Kidney (tissue), 14 donors: ENCODE results near the gene HOXA3. TPM values are rescaled to one million over a fixed set of nuclear protein-coding genes. Genes with fewer than 3 reads are reported as not detected.

Source experiments
- DNase-seq, 5 donors: peaks; one replicate each; pipeline ENCODE4 v3.0.0-alpha.2; 2013 to 2020
- FAIRE-seq: peaks from 2 replicates; lab custom pipeline; 2012; peaks lifted over from hg19 to GRCh38; lab: Jason Lieb, UNC
- H3K27ac ChIP-seq, 2 donors: one replicate each; pipeline ENCODE4 v1.7.0; 2013; ENCODE audit warnings: low read depth in 2 of 2, low read length in 2 of 2, inconsistent platforms in 1 of 2
- H3K27me3 ChIP-seq: one replicate; pipeline ENCODE4 v1.7.1; 2013; ENCODE audit warnings: low read length, inconsistent platforms; ENCODE audit not compliant: control insufficient read depth, insufficient read depth
- H3K36me3 ChIP-seq, 3 donors: one replicate each; pipeline versions ENCODE4 v1.7.0 to v1.7.1; 2013; ENCODE audit warnings: low read length in 3 of 3, control low read depth in 1 of 3, inconsistent platforms in 1 of 3; ENCODE audit not compliant: insufficient read depth in 3 of 3, control insufficient read depth in 2 of 3
- H3K4me1 ChIP-seq, 3 donors: one replicate each; pipeline versions ENCODE4 v1.7.0 to v1.7.1; 2013; ENCODE audit warnings: low read length in 3 of 3, inconsistent platforms in 1 of 3, low read depth in 1 of 3; ENCODE audit not compliant: control insufficient read depth in 2 of 3, insufficient read depth in 2 of 3
- H3K4me3 ChIP-seq, 3 donors: one replicate each; pipeline versions ENCODE4 v1.7.0 to v1.8.1; 2013; ENCODE audit warnings: low read length in 3 of 3, control low read depth in 1 of 3, inconsistent platforms in 1 of 3
- H3K9ac ChIP-seq, 3 donors: one replicate each; pipeline versions ENCODE4 v1.7.0 to v1.7.1; 2013; ENCODE audit warnings: low read length in 3 of 3, control low read depth in 1 of 3, inconsistent platforms in 1 of 3
- H3K9me3 ChIP-seq, 3 donors: one replicate each; pipeline versions ENCODE4 v1.7.0 to v1.7.1; 2013; ENCODE audit warnings: low read length in 3 of 3, control low read depth in 1 of 3, inconsistent platforms in 1 of 3; ENCODE audit not compliant: control insufficient read depth in 2 of 3, insufficient read depth in 1 of 3
- intact Hi-C: fragments of 100-400 bp; cut with DNase I; formaldehyde crosslinking; loops from one replicate; pipeline ENCODE4 v1.11.1; 2022
- polyA plus RNA-seq: library from polyadenylated mRNA; stranded (reverse); fragments of 350-450 nt; fragmentation: Illumina TruSeq; extraction: RNeasy Lipid Tissue Mini Kit (QIAGEN cat#74804); gene quantifications from one replicate; pipeline ENCODE4 v1.2.3, GENCODE V29; 2014; ENCODE audit warnings: low read depth, low replicate concordance; ENCODE audit not compliant: insufficient read depth
- total RNA-seq: library from RNA; stranded (reverse); fragmentation: NEBNext Ultra II Directional; extraction: Animal tissue kit (Norgen Biotek cat#: 25700); gene quantifications from one replicate; pipeline ENCODE4 v1.2.1, GENCODE V29; 2021
- TF ChIP-seq, protein P1 (sequence below): IDR thresholded peaks from 3 replicates; pipeline ENCODE4 v1.5.1; 2012; ENCODE audit warnings: mild to moderate bottlenecking, moderate library complexity, borderline replicate concordance; ENCODE audit not compliant: insufficient read depth; ENCODE audit errors: extremely low read depth
- donor health status: control.
- donor health status: control.
- donor health status: control.
- donor health status: control.
- donor health status: control.
- donor health status: DM: yes; HTN: yes; CAD: no.
- donor health status: Normal renal cell carcinoma (clear cell type).

Gene HOXA3
- total and polyA plus RNA-seq, 2 donors from 2014 or later: 6.3 to 21.2 TPM

DNA sequence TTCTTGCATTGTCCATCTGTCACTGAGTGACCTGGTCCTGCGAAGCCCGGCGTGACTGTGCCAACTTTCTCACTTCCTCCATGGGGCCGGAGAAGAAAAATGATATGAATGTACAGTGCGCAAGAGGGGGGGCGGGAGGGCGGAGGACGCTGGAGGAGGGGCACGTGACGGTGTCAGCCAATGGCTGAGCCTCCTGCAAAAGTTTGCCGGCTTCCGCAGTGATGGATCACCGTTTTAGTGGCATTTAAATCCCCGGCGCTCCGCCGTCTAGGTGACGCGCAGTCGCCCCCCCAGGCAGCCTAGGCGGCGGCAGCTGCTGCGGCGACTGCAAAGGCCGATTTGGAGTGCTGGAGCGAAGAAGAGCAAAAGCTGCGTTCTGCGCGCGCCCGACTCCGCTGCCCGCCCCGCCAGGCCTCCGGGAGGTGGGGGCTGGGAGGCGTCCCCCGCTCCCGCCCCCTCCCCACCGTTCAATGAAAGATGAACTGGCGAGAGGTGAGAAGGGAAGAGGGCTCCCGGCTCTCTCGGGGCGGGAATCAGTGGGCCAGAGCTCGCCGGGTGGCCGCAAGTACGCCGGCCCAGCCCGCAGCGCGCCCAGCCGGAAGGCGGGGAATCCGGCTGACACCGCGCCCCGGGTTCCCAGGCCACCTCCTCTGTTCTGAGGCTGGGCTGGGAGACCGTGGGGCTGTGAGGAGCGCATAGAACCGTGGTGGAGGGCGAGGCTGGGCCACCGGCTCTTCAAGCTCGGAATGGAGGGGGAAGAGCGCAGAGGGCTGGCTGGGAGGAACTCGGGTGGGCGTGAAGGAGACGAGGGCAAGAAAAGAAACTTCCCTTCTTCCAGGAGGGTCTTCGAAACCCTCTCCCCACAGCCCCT lies 56.3 kb downstream of the HOXA3 start, which contains the start of gene HOXA1:
TSS of gene HOXA1 (minus strand) at position 104 of the 871 bp plus-strand sequence. CDS start at position 16, 88 bp downstream.
- no peak for FAIRE-seq

DNA sequence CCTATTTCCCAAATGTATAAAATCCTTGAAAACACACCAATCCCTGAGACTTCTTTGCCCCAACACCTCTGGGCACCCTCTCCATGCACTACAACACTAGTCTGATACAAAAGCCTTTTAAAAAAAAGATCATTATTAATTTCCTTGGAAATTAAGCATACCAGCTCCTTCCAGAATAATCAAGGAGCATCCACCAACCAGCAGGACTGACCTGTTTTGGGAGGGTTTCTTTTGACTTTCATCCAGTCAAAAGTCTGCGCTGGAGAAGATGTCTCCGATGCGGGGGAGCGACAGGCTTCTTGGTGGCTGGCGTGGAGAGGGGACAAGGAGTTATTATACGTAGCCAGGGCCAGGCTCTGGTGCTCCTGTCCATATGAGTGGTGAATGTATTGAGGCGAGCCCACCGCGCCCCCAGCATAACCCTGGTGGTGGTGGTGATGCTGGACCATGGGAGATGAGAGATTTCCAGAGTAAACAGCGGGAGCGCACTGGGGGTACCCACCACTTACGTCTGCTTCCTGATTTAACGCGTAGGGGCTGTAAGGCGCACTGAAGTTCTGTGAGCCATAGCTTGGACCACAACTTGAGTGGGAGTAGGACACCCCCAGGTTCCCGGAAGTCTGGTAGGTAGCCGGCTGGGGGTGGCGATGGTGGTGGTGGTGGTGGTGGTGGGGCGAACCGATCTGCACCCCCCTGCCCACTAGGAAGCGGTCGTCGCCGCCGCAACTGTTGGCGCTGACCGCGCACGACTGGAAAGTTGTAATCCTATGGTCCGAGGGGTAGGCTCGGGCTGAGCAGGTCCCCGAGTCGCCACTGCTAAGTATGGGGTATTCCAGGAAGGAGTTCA lies 57.1 kb downstream of the HOXA3 start:
- no peaks in the 10 kb centered on the region for H3K9me3 ChIP-seq
- H3K27me3 ChIP-seq: peaks cover 5% of the 10 kb centered on the region
- no peaks in the 10 kb centered on the region for H3K36me3 ChIP-seq
- peak overlapping the region in 2 of 3 donors; percentile 20 to 61 for H3K9ac ChIP-seq
- intact Hi-C loops: no loop called here
- peaks cover 3 to 9% (median 4%) of the 10 kb centered on the region in 3 donors for H3K4me1 ChIP-seq
- peak overlapping the region; percentile 81 to 83 (median 81) for H3K4me3 ChIP-seq
- TF ChIP-seq, protein P1, sequence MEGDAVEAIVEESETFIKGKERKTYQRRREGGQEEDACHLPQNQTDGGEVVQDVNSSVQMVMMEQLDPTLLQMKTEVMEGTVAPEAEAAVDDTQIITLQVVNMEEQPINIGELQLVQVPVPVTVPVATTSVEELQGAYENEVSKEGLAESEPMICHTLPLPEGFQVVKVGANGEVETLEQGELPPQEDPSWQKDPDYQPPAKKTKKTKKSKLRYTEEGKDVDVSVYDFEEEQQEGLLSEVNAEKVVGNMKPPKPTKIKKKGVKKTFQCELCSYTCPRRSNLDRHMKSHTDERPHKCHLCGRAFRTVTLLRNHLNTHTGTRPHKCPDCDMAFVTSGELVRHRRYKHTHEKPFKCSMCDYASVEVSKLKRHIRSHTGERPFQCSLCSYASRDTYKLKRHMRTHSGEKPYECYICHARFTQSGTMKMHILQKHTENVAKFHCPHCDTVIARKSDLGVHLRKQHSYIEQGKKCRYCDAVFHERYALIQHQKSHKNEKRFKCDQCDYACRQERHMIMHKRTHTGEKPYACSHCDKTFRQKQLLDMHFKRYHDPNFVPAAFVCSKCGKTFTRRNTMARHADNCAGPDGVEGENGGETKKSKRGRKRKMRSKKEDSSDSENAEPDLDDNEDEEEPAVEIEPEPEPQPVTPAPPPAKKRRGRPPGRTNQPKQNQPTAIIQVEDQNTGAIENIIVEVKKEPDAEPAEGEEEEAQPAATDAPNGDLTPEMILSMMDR: no peak
- H3K27ac ChIP-seq: peak overlapping the region in 1 of 2 donors; percentile 35
- DNase-seq (peak in 3 of 5 donors; percentile 54 to 66 (median 64)), FAIRE-seq (no peak)

More for the DNA sequence above, 56.3 kb downstream of the HOXA3 start, which contains the start of gene HOXA1:
- Histone ChIP-seq H3K4me1 (peaks cover 3 to 11% (median 7%) of the 10 kb centered on the region in 3 donors), H3K36me3 (no peaks in the 10 kb centered on the region), H3K27me3 (peaks cover 5% of the 10 kb centered on the region), H3K27ac (peak within 1 kb of the TSS; percentile 94 to 95), H3K4me3 (peak within 1 kb of the TSS; percentile 81 to 90 (median 83)), H3K9me3 (no peaks in the 10 kb centered on the region), H3K9ac (peak within 1 kb of the TSS; percentile 70 to 96 (median 88))
- TF ChIP-seq, protein P1: no peak
- intact Hi-C loops: no loop called here
- DNase-seq: peak; percentile 95 to 97 (median 96)

DNA sequence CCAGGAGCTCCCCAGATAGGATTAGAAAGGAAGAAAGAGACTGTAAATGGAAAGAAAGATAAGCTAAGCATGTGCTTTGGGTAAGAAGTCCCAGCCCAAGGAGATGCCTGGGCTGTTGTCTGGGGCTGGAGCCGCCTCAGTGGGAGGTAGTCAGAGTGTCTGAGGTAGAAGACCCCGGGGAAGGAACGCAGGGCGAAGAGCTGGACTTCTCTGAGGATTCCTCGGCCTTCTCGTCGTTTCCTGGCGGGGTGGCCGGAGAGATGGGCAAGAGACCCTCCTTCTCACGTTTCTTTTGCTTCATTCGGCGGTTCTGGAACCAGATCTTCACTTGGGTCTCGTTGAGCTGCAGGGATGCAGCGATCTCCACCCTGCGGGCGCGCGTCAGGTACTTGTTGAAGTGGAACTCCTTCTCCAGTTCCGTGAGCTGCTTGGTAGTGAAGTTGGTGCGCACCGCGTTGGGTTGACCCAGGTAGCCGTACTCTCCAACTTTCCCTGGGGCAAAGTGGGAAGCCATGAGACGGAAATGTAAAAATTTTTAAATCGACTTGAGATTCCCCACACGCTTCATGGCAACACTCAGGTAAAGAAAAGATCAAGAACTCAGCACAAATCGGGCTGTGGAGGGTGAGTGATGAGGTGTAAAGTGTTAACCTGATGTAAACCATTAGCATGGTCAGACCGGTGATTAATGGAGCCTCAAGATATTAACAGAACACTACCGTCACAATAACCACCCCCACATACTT lies 57.9 kb downstream of the HOXA3 start:
- Histone ChIP-seq H3K4me3 (no peak overlapping the region), H3K9ac (no peak overlapping the region), H3K27me3 (peaks cover 3% of the 10 kb centered on the region), H3K4me1 (peaks cover 2 to 9% (median 3%) of the 10 kb centered on the region in 3 donors), H3K27ac (no peak overlapping the region), H3K9me3 (no peaks in the 10 kb centered on the region), H3K36me3 (no peaks in the 10 kb centered on the region)
- intact Hi-C loops: no loop called here
- FAIRE-seq (no peak), DNase-seq (peak in 3 of 5 donors; percentile 46 to 72 (median 61))
- TF ChIP-seq, protein P1: no peak
